Tibial artery (tissue), 4 donors: ENCODE results near the gene CDCA4.
A peak's percentile ranks its signal among the peaks of the same experiment; 100 is the strongest.

Source experiments
- DNase-seq, 2 donors: peaks; one replicate each; pipeline ENCODE4 v3.0.0-alpha.2; 2019
- H3K27ac ChIP-seq, 2 donors: fragments of 200-600 bp; sonication (generic) in 1 of 2; 1 replicate in 1 of 2; 2 replicates in 1 of 2; pipeline ENCODE4 v1.5.1; 2018 to 2019; ENCODE audit warnings: mild to moderate bottlenecking in 1 of 2
- H3K27me3 ChIP-seq, 2 donors: fragments of 200-600 bp; sonication (generic) in 1 of 2; one replicate each; pipeline versions ENCODE4 v1.5.1 to v1.6.0; 2016 to 2019
- H3K36me3 ChIP-seq, 3 donors: fragments of 200-600 bp; sonication (generic) in 2 of 3; one replicate each; pipeline ENCODE4 v1.5.1; 2016 to 2019; ENCODE audit warnings: mild to moderate bottlenecking in 2 of 3
- H3K4me1 ChIP-seq, 4 donors: fragments of 200-600 bp; sonication (generic) in 2 of 4; 1 replicate in 3 of 4; 2 replicates in 1 of 4; pipeline ENCODE4 v1.5.1; 2016 to 2019
- H3K4me3 ChIP-seq, 2 donors: fragments of 200-600 bp; sonication (generic) in 1 of 2; 1 replicate in 1 of 2; 2 replicates in 1 of 2; pipeline ENCODE4 v1.5.1; 2018 to 2019; ENCODE audit warnings: mild to moderate bottlenecking in 2 of 2
- H3K9me3 ChIP-seq, 3 donors: fragments of 200-600 bp; sonication (generic) in 1 of 3; one replicate each; pipeline ENCODE4 v1.5.1; 2016 to 2019
- CTCF ChIP-seq, 2 experiments: fragments of 200-600 bp in 1 of 2; fragments of 450-650 bp in 1 of 2; IDR thresholded peaks; one replicate each; pipeline ENCODE4 v1.5.1; 2017 to 2019; ENCODE audit warnings: antibody characterized with exemption in 2 of 2, mild to moderate bottlenecking in 1 of 2, moderate library complexity in 1 of 2
- intact Hi-C: fragments of 100-400 bp; cut with DNase I; formaldehyde crosslinking; loops from one replicate; pipeline ENCODE4 v1.15.0; 2023; ENCODE audit warnings: low total_unique reads

CDCA4 gene

GRCh38 chr14:105021656-105022275 is 883 bp upstream of the CDCA4 start:
- no peak for DNase-seq
- Histone ChIP-seq H3K9me3 (no peaks in the 10 kb centered on the region), H3K27me3 (no peaks in the 10 kb centered on the region), H3K27ac (peak overlapping the region; percentile 70 to 83), H3K4me1 (peaks cover 0 to 34% (median 24%) of the 10 kb centered on the region in 4 donors), H3K4me3 (peak overlapping the region; percentile 90 to 94), H3K36me3 (no peaks in the 10 kb centered on the region)
- no peak for TF ChIP-seq CTCF (IDR thresholded peaks at IDR 0.05)
- intact Hi-C loops: loop anchor here (5.0 kb wide), 1 partner anchor 44 kb away; the partner anchor contains the start of gene AHNAK2

- intact Hi-C loops: loop anchor here (5.0 kb wide), 1 partner anchor 43 kb away; the partner anchor contains the start of gene AHNAK2
- peaks cover 0 to 34% (median 26%) of the 10 kb centered on the region in 4 donors for H3K4me1 ChIP-seq
- no peaks in the 10 kb centered on the region for H3K9me3 ChIP-seq
- peak overlapping the region; percentile 61 to 73 for H3K27ac ChIP-seq
- peak overlapping the region; percentile 90 to 94 for H3K4me3 ChIP-seq
- peak in 1 of 2 experiments; percentile 15 for TF ChIP-seq CTCF (IDR thresholded peaks at IDR 0.05)
- no peaks in the 10 kb centered on the region for H3K36me3 ChIP-seq
- no peaks in the 10 kb centered on the region for H3K27me3 ChIP-seq
- no peak for DNase-seq
These were observed 745 bp downstream of the CDCA4 start for GRCh38 chr14:105019861-105020814.

GRCh38 chr14:105018414-105018813 is 2.5 kb downstream of the CDCA4 start:
- TF ChIP-seq CTCF (IDR thresholded peaks at IDR 0.05): no peak
- Histone ChIP-seq H3K4me3 (no peak overlapping the region), H3K36me3 (no peaks in the 10 kb centered on the region), H3K9me3 (no peaks in the 10 kb centered on the region), H3K27ac (no peak overlapping the region), H3K27me3 (no peaks in the 10 kb centered on the region), H3K4me1 (peaks cover 0 to 36% (median 30%) of the 10 kb centered on the region in 4 donors)
- intact Hi-C loops: no loop called here
- no peak for DNase-seq

GRCh38 chr14:105015905-105016304 is 5.0 kb downstream of the CDCA4 start:
- H3K9me3 ChIP-seq: no peaks in the 10 kb centered on the region
- TF ChIP-seq CTCF (IDR thresholded peaks at IDR 0.05): no peak

GRCh38 chr14:105015242-105015641 is 5.6 kb downstream of the CDCA4 start:
- TF ChIP-seq CTCF (IDR thresholded peaks at IDR 0.05): no peak
- DNase-seq: no peak
- Histone ChIP-seq H3K4me3 (no peak overlapping the region), H3K9me3 (no peaks in the 10 kb centered on the region), H3K4me1 (peaks cover 0 to 43% (median 33%) of the 10 kb centered on the region in 4 donors), H3K36me3 (peaks cover 0 to 15% (median 12%) of the 10 kb centered on the region in 3 donors), H3K27me3 (no peaks in the 10 kb centered on the region), H3K27ac (no peak overlapping the region)
- intact Hi-C loops: no loop called here

More at GRCh38 chr14:105015905-105016304, 5.0 kb downstream of the CDCA4 start:
- Histone ChIP-seq H3K4me3 (no peak overlapping the region), H3K27ac (no peak overlapping the region), H3K36me3 (peaks cover 0 to 9% (median 8%) of the 10 kb centered on the region in 3 donors), H3K27me3 (no peaks in the 10 kb centered on the region), H3K4me1 (peaks cover 0 to 47% (median 36%) of the 10 kb centered on the region in 4 donors)
- DNase-seq: no peak
- intact Hi-C loops: no loop called here
